ENCODE data around the gene TMEM138. TPM values are rescaled to one million over a fixed set of nuclear protein-coding genes. Genes with fewer than 3 reads are reported as not detected.

Gene TMEM138
- total and polyA plus RNA-seq, 12 donors, result 14.4 to 35.3 (median 17.8) TPM

- peaks cover 0 to 80% (median 31%) of the 10 kb centered on the region in 9 donors for H3K36me3 ChIP-seq
Observed at GRCh38 chr11:61370349-61371005, 8.3 kb downstream of the TMEM138 start.

GRCh38 chr11:61372659-61373420, 10.7 kb downstream of the TMEM138 start:
- 87 to 90% methylated on average over 8 of the region's 8 CpGs for WGBS, 2 donors
- ATAC-seq (no peak), DNase-seq (no peak)
- Histone ChIP-seq H3K27ac (no peak overlapping the region), H3K27me3 (no peaks in the 10 kb centered on the region), H3K36me3 (peaks cover 0 to 72% (median 9%) of the 10 kb centered on the region in 9 donors), H3K9me3 (no peaks in the 10 kb centered on the region), H3K4me1 (peaks cover 0 to 12% (median 0%) of the 10 kb centered on the region in 9 donors), H3K4me3 (no peak overlapping the region)
- intact Hi-C loops (cut with DNase I), result no loop called here
- TF ChIP-seq, protein P1, sequence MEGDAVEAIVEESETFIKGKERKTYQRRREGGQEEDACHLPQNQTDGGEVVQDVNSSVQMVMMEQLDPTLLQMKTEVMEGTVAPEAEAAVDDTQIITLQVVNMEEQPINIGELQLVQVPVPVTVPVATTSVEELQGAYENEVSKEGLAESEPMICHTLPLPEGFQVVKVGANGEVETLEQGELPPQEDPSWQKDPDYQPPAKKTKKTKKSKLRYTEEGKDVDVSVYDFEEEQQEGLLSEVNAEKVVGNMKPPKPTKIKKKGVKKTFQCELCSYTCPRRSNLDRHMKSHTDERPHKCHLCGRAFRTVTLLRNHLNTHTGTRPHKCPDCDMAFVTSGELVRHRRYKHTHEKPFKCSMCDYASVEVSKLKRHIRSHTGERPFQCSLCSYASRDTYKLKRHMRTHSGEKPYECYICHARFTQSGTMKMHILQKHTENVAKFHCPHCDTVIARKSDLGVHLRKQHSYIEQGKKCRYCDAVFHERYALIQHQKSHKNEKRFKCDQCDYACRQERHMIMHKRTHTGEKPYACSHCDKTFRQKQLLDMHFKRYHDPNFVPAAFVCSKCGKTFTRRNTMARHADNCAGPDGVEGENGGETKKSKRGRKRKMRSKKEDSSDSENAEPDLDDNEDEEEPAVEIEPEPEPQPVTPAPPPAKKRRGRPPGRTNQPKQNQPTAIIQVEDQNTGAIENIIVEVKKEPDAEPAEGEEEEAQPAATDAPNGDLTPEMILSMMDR (IDR thresholded peaks at IDR 0.05), result no peak

More at GRCh38 chr11:61370349-61371005, 8.3 kb downstream of the TMEM138 start:
- WGBS, 2 donors, result 93 to 95% methylated on average over 8 of the region's 8 CpGs
- ATAC-seq, result no peak
- Histone ChIP-seq H3K27ac (peak overlapping the region in 3 of 10 donors; percentile 27 to 49 (median 37)), H3K9me3 (no peaks in the 10 kb centered on the region), H3K27me3 (no peaks in the 10 kb centered on the region), H3K4me3 (no peak overlapping the region), H3K4me1 (peaks cover 0 to 12% (median 0%) of the 10 kb centered on the region in 9 donors)
- DNase-seq, result no peak
- TF ChIP-seq, protein P1 (IDR thresholded peaks at IDR 0.05), result no peak
- intact Hi-C loops (cut with DNase I), result no loop called here

GRCh38 chr11:61375761-61376108, 13.6 kb downstream of the TMEM138 start:
- no peak for ATAC-seq
- Histone ChIP-seq H3K9me3 (no peaks in the 10 kb centered on the region), H3K27ac (no peak overlapping the region), H3K4me1 (peaks cover 0 to 14% (median 0%) of the 10 kb centered on the region in 9 donors), H3K36me3 (peaks cover 0 to 43% (median 0%) of the 10 kb centered on the region in 9 donors), H3K4me3 (no peak overlapping the region), H3K27me3 (no peaks in the 10 kb centered on the region)
- intact Hi-C loops (cut with DNase I), result no loop called here
- DNase-seq, result no peak
- 80 to 81% methylated on average over 6 of the region's 6 CpGs for WGBS, 2 donors
- TF ChIP-seq, protein P1 (IDR thresholded peaks at IDR 0.05), result no peak

DNA sequence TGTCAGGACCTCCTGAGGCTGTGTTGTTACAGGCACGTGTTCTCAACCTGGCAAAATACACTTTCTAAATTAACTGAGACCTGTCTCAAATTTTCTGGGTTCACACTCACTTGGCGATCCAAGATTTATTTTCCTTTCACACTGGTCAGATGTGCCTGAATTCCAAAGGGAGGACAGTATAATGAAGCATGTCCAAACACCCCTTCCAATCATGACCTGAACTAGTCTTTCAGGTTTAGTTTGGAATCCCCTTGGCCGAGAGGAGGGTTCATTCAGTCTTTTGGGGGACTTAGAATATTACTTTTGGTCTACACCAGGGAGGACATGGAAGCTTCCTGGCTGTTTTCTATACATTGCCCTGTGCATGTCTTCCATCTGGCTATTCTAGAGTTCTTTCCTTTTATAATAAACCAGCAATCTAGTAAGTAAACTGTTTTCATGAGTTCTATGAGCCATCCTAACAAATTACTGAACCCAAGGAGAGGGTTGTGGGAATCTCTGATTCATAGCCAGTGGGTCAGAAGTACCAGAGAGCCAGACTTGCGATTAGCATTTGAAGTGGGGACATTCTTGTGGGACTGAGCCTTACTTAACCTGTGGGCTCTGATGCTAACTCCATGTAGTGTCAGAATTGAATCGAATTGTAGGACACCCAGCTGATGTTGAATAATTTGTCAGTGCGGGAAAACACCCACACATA, 15.4 kb downstream of the TMEM138 start:
- Histone ChIP-seq H3K36me3 (peaks cover 0 to 36% (median 0%) of the 10 kb centered on the region in 9 donors), H3K27me3 (no peaks in the 10 kb centered on the region), H3K4me3 (no peak overlapping the region), H3K9me3 (no peaks in the 10 kb centered on the region), H3K27ac (no peak overlapping the region), H3K4me1 (peaks cover 0 to 14% (median 0%) of the 10 kb centered on the region in 9 donors)
- 95 to 97% methylated on average over 6 of the region's 6 CpGs for WGBS, 2 donors
- DNase-seq (no peak), ATAC-seq (no peak)
- TF ChIP-seq, protein P1 (IDR thresholded peaks at IDR 0.05), result no peak
- intact Hi-C loops (cut with DNase I), result no loop called here

Measured in heart right ventricle (tissue), 16 donors.